Esophagus squamous epithelium (tissue), 4 donors: Measurements from ENCODE around the gene MYO1D.

Experiments used
- POLR2A ChIP-seq, 4 donors: fragments of 450-650 bp; IDR thresholded peaks; one replicate each; pipeline ENCODE4 v1.6.1; 2017; ENCODE audit warnings: antibody characterized with exemption in 4 of 4, mild to moderate bottlenecking in 4 of 4, moderate library complexity in 3 of 4
- TF ChIP-seq, protein P1 (sequence below), 6 experiments: fragments of 450-650 bp in 4 of 6; fragments of 200-600 bp in 2 of 6; sonication (generic) in 2 of 6; IDR thresholded peaks; one replicate each; pipeline ENCODE4 v1.5.1; 2016 to 2019; ENCODE audit warnings: antibody characterized with exemption in 6 of 6, mild to moderate bottlenecking in 4 of 6, moderate library complexity in 4 of 6

DNA sequence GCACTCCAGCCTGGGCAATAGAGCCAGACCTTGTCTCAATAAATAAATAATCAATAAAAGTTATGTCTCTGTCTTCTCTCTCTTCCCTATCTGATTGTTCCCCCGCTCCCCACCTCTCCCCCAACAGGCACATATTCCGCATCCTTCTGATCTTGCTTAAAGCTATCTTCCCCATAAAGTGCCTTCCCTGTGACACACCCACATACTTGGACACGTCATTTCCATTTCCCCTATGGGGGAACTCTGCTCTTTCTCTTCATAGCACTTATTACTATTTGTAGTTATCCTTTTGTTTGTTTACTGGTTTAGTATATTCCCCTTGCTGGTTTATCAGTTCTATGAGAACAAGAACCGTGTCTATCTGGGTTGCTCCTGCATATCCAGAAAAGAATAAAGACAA is 14.9 kb downstream of the MYO1D start:
- TF ChIP-seq, protein P1, sequence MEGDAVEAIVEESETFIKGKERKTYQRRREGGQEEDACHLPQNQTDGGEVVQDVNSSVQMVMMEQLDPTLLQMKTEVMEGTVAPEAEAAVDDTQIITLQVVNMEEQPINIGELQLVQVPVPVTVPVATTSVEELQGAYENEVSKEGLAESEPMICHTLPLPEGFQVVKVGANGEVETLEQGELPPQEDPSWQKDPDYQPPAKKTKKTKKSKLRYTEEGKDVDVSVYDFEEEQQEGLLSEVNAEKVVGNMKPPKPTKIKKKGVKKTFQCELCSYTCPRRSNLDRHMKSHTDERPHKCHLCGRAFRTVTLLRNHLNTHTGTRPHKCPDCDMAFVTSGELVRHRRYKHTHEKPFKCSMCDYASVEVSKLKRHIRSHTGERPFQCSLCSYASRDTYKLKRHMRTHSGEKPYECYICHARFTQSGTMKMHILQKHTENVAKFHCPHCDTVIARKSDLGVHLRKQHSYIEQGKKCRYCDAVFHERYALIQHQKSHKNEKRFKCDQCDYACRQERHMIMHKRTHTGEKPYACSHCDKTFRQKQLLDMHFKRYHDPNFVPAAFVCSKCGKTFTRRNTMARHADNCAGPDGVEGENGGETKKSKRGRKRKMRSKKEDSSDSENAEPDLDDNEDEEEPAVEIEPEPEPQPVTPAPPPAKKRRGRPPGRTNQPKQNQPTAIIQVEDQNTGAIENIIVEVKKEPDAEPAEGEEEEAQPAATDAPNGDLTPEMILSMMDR (IDR thresholded peaks at IDR 0.05): no peak
- no peak for TF ChIP-seq POLR2A (IDR thresholded peaks at IDR 0.05)
